ENCODE measurements around the gene GRM7. TPM values are rescaled to one million over a fixed set of nuclear protein-coding genes. Genes with fewer than 3 reads are reported as not detected.

GRM7 gene
- total and polyA plus RNA-seq, 2 experiments from 2014 or later, result 0.40 TPM; not detected in 1

DNA sequence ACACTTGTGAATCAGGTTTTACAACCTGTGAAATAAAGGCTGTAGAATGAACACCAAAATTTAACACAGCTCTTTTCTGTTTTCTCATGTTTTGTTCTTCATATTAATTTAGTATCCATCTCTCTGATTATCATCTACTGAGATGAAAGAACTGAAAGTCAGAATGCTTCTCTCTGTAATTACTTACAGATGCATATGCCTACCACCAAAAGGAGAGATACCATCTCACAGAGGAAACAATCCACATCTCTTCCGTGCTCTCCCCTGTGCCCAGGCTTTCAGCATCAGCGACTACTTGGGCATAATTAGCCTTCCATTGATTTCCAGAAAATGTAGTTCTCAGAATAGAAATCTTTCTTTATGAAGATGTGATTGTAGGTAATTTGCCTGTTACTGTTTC lies 741.4 kb downstream of the GRM7 start:
- DNase-seq (ENCODE audit: low spot score) (no peak), ATAC-seq (no peak)
- no peaks in the 10 kb centered on the region for H3K27me3 Mint-ChIP-seq (ENCODE audit: insufficient read depth, low read depth, poor library complexity)
- H3F3A ChIP-seq (replicated peaks; ENCODE audit: low read depth), result no peaks in the 10 kb centered on the region
- peaks cover 9% of the 10 kb centered on the region for H3K9me2 ChIP-seq (ENCODE audit: insufficient read depth)
- H3K27me3 ChIP-seq (ENCODE audit: insufficient read depth), result no peaks in the 10 kb centered on the region
- no peaks in the 10 kb centered on the region for H3K9me3 Mint-ChIP-seq
- H3K4me1 Mint-ChIP-seq, result peaks cover 7% of the 10 kb centered on the region; the same call in 2 of the 3 replicates
- no peak overlapping the region for H2AFZ ChIP-seq
- TF ChIP-seq, protein P1, sequence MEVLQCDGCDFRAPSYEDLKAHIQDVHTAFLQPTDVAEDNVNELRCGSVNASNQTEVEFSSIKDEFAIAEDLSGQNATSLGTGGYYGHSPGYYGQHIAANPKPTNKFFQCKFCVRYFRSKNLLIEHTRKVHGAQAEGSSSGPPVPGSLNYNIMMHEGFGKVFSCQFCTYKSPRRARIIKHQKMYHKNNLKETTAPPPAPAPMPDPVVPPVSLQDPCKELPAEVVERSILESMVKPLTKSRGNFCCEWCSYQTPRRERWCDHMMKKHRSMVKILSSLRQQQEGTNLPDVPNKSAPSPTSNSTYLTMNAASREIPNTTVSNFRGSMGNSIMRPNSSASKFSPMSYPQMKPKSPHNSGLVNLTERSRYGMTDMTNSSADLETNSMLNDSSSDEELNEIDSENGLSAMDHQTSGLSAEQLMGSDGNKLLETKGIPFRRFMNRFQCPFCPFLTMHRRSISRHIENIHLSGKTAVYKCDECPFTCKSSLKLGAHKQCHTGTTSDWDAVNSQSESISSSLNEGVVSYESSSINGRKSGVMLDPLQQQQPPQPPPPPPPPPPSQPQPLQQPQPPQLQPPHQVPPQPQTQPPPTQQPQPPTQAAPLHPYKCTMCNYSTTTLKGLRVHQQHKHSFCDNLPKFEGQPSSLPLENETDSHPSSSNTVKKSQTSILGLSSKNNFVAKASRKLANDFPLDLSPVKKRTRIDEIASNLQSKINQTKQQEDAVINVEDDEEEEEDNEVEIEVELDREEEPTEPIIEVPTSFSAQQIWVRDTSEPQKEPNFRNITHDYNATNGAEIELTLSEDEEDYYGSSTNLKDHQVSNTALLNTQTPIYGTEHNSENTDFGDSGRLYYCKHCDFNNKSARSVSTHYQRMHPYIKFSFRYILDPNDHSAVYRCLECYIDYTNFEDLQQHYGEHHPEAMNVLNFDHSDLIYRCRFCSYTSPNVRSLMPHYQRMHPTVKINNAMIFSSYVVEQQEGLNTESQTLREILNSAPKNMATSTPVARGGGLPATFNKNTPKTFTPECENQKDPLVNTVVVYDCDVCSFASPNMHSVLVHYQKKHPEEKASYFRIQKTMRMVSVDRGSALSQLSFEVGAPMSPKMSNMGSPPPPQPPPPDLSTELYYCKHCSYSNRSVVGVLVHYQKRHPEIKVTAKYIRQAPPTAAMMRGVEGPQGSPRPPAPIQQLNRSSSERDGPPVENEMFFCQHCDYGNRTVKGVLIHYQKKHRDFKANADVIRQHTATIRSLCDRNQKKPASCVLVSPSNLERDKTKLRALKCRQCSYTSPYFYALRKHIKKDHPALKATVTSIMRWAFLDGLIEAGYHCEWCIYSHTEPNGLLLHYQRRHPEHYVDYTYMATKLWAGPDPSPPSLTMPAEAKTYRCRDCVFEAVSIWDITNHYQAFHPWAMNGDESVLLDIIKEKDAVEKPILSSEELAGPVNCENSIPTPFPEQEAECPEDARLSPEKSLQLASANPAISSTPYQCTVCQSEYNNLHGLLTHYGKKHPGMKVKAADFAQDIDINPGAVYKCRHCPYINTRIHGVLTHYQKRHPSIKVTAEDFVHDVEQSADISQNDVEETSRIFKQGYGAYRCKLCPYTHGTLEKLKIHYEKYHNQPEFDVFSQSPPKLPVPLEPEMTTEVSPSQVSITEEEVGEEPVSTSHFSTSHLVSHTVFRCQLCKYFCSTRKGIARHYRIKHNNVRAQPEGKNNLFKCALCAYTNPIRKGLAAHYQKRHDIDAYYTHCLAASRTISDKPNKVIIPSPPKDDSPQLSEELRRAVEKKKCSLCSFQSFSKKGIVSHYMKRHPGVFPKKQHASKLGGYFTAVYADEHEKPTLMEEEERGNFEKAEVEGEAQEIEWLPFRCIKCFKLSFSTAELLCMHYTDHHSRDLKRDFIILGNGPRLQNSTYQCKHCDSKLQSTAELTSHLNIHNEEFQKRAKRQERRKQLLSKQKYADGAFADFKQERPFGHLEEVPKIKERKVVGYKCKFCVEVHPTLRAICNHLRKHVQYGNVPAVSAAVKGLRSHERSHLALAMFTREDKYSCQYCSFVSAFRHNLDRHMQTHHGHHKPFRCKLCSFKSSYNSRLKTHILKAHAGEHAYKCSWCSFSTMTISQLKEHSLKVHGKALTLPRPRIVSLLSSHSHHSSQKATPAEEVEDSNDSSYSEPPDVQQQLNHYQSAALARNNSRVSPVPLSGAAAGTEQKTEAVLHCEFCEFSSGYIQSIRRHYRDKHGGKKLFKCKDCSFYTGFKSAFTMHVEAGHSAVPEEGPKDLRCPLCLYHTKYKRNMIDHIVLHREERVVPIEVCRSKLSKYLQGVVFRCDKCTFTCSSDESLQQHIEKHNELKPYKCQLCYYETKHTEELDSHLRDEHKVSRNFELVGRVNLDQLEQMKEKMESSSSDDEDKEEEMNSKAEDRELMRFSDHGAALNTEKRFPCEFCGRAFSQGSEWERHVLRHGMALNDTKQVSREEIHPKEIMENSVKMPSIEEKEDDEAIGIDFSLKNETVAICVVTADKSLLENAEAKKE (CRISPR knock-in tag; IDR thresholded peaks at IDR 0.05), result no peak
- TF ChIP-seq, protein P2, sequence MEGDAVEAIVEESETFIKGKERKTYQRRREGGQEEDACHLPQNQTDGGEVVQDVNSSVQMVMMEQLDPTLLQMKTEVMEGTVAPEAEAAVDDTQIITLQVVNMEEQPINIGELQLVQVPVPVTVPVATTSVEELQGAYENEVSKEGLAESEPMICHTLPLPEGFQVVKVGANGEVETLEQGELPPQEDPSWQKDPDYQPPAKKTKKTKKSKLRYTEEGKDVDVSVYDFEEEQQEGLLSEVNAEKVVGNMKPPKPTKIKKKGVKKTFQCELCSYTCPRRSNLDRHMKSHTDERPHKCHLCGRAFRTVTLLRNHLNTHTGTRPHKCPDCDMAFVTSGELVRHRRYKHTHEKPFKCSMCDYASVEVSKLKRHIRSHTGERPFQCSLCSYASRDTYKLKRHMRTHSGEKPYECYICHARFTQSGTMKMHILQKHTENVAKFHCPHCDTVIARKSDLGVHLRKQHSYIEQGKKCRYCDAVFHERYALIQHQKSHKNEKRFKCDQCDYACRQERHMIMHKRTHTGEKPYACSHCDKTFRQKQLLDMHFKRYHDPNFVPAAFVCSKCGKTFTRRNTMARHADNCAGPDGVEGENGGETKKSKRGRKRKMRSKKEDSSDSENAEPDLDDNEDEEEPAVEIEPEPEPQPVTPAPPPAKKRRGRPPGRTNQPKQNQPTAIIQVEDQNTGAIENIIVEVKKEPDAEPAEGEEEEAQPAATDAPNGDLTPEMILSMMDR (conservative IDR thresholded peaks at IDR 0.05; ENCODE audit: low read depth in 2 of 2), result no peak
- TF ChIP-seq EZH2phosphoT487 (IDR thresholded peaks at IDR 0.05; ENCODE audit: unreplicated experiment) (no peak), EZH2 (IDR thresholded peaks at IDR 0.05; ENCODE audit: low read depth, unreplicated experiment) (no peak), POLR2AphosphoS5 (IDR thresholded peaks at IDR 0.05; ENCODE audit: low read depth) (no peak), CREB1 (CRISPR knock-in tag; IDR thresholded peaks at IDR 0.05; ENCODE audit: low read depth) (no peak), ZNF114 (CRISPR knock-in tag; IDR thresholded peaks at IDR 0.05) (no peak), ZNF331 (CRISPR knock-in tag; IDR thresholded peaks at IDR 0.05; ENCODE audit: low read depth) (no peak)
- no peaks in the 10 kb centered on the region; the same call in 1 of the 2 replicates for H3K4me1 ChIP-seq (ENCODE audit: insufficient read depth)
- H3K36me3 Mint-ChIP-seq (ENCODE audit: low read depth), result no peaks in the 10 kb centered on the region
- no peaks in the 10 kb centered on the region for H3K36me3 ChIP-seq (ENCODE audit: insufficient read depth)
- no peak overlapping the region for H3K27ac Mint-ChIP-seq
- no peak overlapping the region for H3K4me2 ChIP-seq
- no peak overlapping the region for H3K27ac ChIP-seq (ENCODE audit: low read depth)
- H4K20me1 ChIP-seq (replicated peaks; ENCODE audit: insufficient read depth), result no peaks in the 10 kb centered on the region
- H3K4me3 ChIP-seq, result no peak overlapping the region
- no peaks in the 10 kb centered on the region for H3K79me2 ChIP-seq (replicated peaks; ENCODE audit: insufficient read depth)
- no peak overlapping the region for H3K4me3 Mint-ChIP-seq
